ENCODE results near the gene SLC48A1.

SLC48A1 gene

GRCh38 chr12:47786662-47787280 is 13.7 kb downstream of the SLC48A1 start:
- Mint-ChIP-seq H3K9me3 (no peaks in the 10 kb centered on the region), H3K36me3 (peaks cover 100% of the 10 kb centered on the region), H3K4me1 (peaks cover 70% of the 10 kb centered on the region), H3K27ac (peak overlapping the region; percentile 92), H3K4me3 (no peak overlapping the region)
- no peak for DNase-seq (ENCODE audit: low spot score in 2 of 2)
- no peak for ATAC-seq

DNA sequence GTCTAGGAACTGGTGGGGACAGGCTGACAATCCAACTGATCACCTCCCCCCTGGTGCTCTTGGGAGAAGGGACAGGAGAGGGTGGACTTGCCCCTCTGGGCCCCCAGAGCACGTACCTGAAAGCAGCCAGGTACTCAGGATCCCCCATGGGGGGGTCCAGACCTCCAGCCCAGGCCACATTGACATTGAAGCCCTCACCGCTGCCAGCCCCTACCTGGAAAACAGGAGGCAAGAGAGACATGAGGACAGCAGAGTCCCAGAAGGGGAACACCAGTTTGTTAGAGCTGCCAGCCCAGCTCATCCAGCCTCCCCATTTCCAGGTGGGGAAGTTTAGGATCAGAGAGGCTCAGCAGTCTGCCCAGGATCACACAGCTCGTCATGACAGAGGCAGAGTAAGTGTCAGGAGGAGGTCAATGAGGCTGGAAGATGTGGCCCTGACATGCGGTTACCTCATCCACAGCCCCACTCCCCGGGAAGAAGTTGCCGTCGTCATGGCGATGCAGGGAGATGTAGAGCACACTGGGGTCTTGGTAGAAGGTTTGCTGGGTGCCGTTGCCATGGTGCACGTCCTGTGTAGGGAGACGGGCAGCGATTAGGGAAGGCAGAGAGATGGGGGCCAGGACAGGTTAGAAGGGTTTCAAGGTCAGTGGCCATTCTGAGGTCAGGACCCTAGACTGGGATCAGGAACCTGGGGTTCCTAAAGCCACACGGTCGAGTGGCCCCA is 14.7 kb downstream of the SLC48A1 start:
- ATAC-seq (no peak), DNase-seq (ENCODE audit: low spot score in 2 of 2) (no peak)
- H3K4me1 Mint-ChIP-seq = peaks cover 61% of the 10 kb centered on the region
- peak overlapping the region; percentile 92 for H3K27ac Mint-ChIP-seq
- no peak overlapping the region for H3K4me3 Mint-ChIP-seq
- H3K9me3 Mint-ChIP-seq = no peaks in the 10 kb centered on the region
- H3K36me3 Mint-ChIP-seq = peaks cover 100% of the 10 kb centered on the region

GRCh38 chr12:47789141-47789540 is 16.1 kb downstream of the SLC48A1 start:
- H3K4me1 Mint-ChIP-seq = peaks cover 53% of the 10 kb centered on the region
- no peak for DNase-seq (ENCODE audit: low spot score in 2 of 2)
- H3K27ac Mint-ChIP-seq = peak overlapping the region; percentile 61
- no peak overlapping the region for H3K4me3 Mint-ChIP-seq
- no peaks in the 10 kb centered on the region for H3K9me3 Mint-ChIP-seq
- ATAC-seq = no peak
- H3K36me3 Mint-ChIP-seq = peaks cover 100% of the 10 kb centered on the region

- Mint-ChIP-seq H3K36me3 (peaks cover 100% of the 10 kb centered on the region), H3K27ac (peak overlapping the region; percentile 88), H3K9me3 (no peaks in the 10 kb centered on the region), H3K4me1 (peaks cover 45% of the 10 kb centered on the region), H3K4me3 (no peak overlapping the region)
- ATAC-seq = no peak
- no peak for DNase-seq (ENCODE audit: low spot score in 2 of 2)
These were observed 16.9 kb downstream of the SLC48A1 start for GRCh38 chr12:47789712-47790489.

GRCh38 chr12:47790676-47791350 is 17.8 kb downstream of the SLC48A1 start:
- peaks cover 100% of the 10 kb centered on the region for H3K36me3 Mint-ChIP-seq

GRCh38 chr12:47791351-47791746 is 18.3 kb downstream of the SLC48A1 start:
- Mint-ChIP-seq H3K9me3 (no peaks in the 10 kb centered on the region), H3K36me3 (peaks cover 100% of the 10 kb centered on the region), H3K4me1 (peaks cover 32% of the 10 kb centered on the region), H3K27ac (peak overlapping the region; percentile 88), H3K4me3 (no peak overlapping the region)
- ATAC-seq (no peak), DNase-seq (ENCODE audit: low spot score in 2 of 2) (no peak)

More at GRCh38 chr12:47790676-47791350, 17.8 kb downstream of the SLC48A1 start:
- peaks cover 37% of the 10 kb centered on the region for H3K4me1 Mint-ChIP-seq
- H3K9me3 Mint-ChIP-seq = no peaks in the 10 kb centered on the region
- H3K27ac Mint-ChIP-seq = peak overlapping the region; percentile 88
- DNase-seq (ENCODE audit: low spot score in 2 of 2) = no peak
- no peak overlapping the region for H3K4me3 Mint-ChIP-seq
- ATAC-seq = no peak

DNA sequence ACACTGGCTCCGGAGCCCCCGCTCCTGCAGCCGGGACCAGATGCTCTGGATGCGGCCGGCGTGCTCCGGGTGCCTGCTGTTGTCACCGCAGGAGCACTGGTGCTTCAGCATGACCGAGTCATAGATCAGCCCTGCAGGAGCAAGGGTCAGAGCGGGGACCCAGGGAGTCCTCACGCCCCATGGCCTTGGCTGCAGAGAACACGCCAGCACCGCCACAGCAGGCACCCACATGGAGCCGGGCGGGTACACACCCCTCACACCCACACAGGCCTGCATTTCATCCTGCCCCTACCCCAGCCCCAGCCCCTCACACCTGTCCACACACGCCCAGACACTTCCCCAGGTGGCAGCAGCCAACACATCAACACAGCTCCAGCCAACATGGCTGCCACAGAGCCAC is 18.8 kb downstream of the SLC48A1 start:
- H3K4me1 Mint-ChIP-seq = peaks cover 27% of the 10 kb centered on the region
- peaks cover 100% of the 10 kb centered on the region for H3K36me3 Mint-ChIP-seq
- H3K9me3 Mint-ChIP-seq = no peaks in the 10 kb centered on the region
- DNase-seq (ENCODE audit: low spot score in 2 of 2) = no peak
- no peak overlapping the region for H3K4me3 Mint-ChIP-seq
- peak overlapping the region; percentile 76 for H3K27ac Mint-ChIP-seq
- ATAC-seq = no peak

DNA sequence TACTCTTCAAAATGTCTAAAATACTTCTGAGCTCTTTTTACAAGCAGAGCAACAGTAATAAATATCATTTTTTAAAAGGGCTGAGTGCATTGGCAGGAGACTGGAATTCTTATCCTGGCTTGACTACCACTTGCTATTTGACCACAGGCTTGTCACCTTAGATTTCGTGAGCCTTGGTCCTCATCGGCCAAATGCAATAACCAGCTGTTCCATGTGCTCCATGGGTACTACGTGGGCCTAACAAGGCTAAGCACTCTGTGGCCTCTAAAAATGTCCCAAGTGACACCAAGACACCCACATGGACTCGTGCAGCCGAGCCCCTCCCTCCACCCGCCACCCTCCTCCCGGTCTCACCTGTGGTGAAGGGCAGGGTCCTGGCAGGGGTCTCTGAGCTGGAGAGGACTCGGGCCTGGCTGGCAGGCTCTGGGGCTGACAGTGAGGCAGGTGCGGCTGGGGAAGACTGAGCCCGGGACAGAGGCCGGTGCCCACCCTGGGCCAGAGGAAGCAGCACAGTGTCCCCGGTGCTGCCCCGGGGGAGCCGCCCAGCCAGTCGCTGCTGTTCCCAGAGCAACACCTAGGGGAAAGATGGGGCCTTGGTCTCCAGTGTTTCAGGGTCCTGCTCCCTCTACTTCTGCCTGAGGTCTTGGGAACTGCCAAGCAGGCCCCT is 20.1 kb downstream of the SLC48A1 start:
- H3K36me3 Mint-ChIP-seq = peaks cover 100% of the 10 kb centered on the region
- no peak overlapping the region for H3K4me3 Mint-ChIP-seq
- H3K9me3 Mint-ChIP-seq = no peaks in the 10 kb centered on the region
- H3K4me1 Mint-ChIP-seq = peaks cover 23% of the 10 kb centered on the region
- DNase-seq (ENCODE audit: low spot score in 2 of 2) (no peak), ATAC-seq (no peak)
- peak overlapping the region; percentile 76 for H3K27ac Mint-ChIP-seq

DNA sequence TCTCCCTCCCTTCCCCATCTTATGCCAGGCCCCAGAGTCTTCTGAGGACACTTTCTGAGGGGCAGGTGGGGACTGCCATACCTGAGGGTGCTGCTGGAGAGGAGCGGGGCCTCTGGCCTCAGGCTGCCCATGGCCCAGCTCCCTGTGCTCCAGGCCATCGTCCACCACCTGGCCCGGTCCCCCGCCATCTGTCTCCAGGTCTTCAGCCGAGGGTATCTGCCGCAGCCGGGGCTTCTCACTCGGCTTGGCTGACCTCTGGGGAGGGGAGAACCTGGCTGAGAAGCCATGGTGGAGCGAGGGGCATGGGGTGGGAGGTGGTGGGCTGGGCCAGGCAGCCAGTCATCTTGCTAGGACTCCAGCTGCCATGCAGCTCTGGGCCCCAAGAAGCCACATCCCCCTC is 21.6 kb downstream of the SLC48A1 start:
- peaks cover 30% of the 10 kb centered on the region for H3K4me1 Mint-ChIP-seq
- no peak for DNase-seq (ENCODE audit: low spot score in 2 of 2)
- peaks cover 100% of the 10 kb centered on the region for H3K36me3 Mint-ChIP-seq
- H3K27ac Mint-ChIP-seq = peak overlapping the region; percentile 99
- ATAC-seq = no peak
- H3K4me3 Mint-ChIP-seq = no peak overlapping the region
- H3K9me3 Mint-ChIP-seq = no peaks in the 10 kb centered on the region

DNA sequence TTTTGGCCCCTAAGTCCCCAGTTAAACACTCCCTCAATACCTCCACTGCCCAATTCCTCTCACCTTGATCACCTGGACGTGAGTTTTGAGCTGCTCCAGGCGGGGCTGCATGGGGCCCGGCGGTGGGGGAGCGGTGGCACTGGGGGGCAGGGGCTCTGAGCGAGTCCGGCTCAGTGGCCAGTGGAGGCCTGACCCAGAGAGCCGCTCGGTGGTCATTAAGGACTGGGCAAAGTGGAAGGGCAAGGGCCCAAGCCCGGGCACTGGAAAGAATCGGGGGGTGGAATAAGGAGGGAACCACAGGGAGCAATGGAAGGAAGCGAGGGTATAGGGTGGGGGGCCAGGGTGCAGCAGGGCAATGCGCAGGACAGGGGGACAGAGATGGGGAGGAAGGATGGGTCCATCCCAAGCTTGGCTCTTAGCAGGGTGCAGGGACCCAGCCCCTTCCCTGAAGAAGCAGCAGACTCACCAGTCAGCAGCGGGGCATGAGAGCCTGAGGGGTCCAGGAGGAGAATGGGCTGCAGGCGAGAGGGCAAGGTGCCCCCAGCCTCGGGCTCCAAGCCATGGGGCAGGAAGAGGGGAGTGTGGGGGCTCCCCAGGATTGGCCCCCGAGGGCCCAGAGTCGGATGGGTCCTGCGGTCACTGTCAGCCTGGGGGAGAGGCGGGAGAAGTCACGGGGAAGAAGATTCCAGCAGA is 22.2 kb downstream of the SLC48A1 start:
- ATAC-seq = no peak
- no peak for DNase-seq (ENCODE audit: low spot score in 2 of 2)
- Mint-ChIP-seq H3K4me1 (peaks cover 33% of the 10 kb centered on the region), H3K27ac (peak overlapping the region; percentile 99), H3K9me3 (no peaks in the 10 kb centered on the region), H3K36me3 (peaks cover 100% of the 10 kb centered on the region), H3K4me3 (no peak overlapping the region)

GRCh38 chr12:47795814-47796411 is 22.9 kb downstream of the SLC48A1 start:
- Mint-ChIP-seq H3K36me3 (peaks cover 99% of the 10 kb centered on the region), H3K27ac (peak overlapping the region; percentile 99), H3K4me1 (peaks cover 32% of the 10 kb centered on the region), H3K9me3 (no peaks in the 10 kb centered on the region), H3K4me3 (no peak overlapping the region)
- DNase-seq (ENCODE audit: low spot score in 2 of 2) (no peak), ATAC-seq (no peak)

DNA sequence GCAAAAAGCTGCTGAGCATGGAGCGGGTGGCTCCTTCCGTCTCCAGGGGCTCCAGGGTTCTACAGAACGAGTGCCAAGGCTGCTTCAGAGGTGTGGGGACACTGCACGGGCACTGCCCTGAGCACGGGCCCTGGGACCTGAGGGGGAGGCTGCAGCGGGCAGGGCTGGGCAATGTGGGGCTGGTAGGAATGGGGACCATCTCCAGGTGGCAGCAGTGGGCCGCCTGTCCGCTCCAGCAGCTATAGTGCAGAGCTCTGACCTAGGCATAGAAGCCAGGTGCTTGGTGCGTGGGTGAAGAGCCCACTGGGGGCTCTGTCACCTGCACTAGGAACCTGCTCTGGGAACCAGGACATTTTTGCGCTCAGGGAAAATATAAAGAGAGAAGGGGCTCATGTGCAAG is 24.4 kb downstream of the SLC48A1 start:
- ATAC-seq = peak; percentile 57
- peaks cover 99% of the 10 kb centered on the region for H3K36me3 Mint-ChIP-seq

DNA sequence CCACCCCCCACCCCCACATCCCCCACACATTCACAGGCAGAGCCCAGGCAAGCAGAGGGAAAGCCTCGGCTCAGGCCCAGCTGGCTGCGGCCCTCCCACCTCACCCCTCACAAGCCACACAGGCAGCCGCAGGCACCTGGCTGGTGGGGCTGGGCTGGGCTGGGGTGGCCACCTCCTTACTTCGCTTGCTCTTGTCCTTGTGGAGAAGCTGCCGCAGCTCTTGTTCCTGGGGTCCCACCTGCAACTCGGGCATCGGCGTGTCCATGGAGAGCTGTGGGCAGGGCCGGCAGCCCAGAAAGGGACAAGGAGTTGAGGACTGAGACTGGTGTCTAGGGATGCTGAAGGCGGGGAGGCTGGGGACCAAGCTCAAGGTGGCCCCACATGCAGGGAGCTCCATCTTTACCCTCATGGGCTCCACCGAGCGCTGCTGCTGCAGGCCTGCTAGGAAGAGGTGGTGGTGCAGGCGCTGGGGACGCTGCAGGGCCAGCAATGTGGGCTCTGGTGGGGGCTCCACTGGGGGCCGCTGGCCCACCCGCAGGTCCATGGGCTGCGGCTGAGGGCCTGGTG is 25.4 kb downstream of the SLC48A1 start:
- H3K4me3 Mint-ChIP-seq = no peak overlapping the region
- H3K27ac Mint-ChIP-seq = peak overlapping the region; percentile 99
- H3K36me3 Mint-ChIP-seq = peaks cover 99% of the 10 kb centered on the region

More for the DNA sequence above, 24.4 kb downstream of the SLC48A1 start:
- H3K9me3 Mint-ChIP-seq = no peaks in the 10 kb centered on the region
- H3K27ac Mint-ChIP-seq = peak overlapping the region; percentile 99
- H3K4me3 Mint-ChIP-seq = no peak overlapping the region
- peaks cover 43% of the 10 kb centered on the region for H3K4me1 Mint-ChIP-seq
- DNase-seq (ENCODE audit: low spot score in 2 of 2) = no peak

More for the DNA sequence above, 25.4 kb downstream of the SLC48A1 start:
- ATAC-seq (no peak), DNase-seq (ENCODE audit: low spot score in 2 of 2) (no peak)
- Mint-ChIP-seq H3K9me3 (no peaks in the 10 kb centered on the region), H3K4me1 (peaks cover 53% of the 10 kb centered on the region)
